HG02678 (cell line): Measurements from ENCODE around the gene MINK1.

Source experiments
- ATAC-seq: cut with Tn5 transposase; IDR thresholded peaks from one replicate; pipeline ENCODE4 v1.9.1; 2021; ENCODE audit warnings: mild to moderate bottlenecking, moderate library complexity; ENCODE audit not compliant: unreplicated experiment

MINK1 gene

DNA sequence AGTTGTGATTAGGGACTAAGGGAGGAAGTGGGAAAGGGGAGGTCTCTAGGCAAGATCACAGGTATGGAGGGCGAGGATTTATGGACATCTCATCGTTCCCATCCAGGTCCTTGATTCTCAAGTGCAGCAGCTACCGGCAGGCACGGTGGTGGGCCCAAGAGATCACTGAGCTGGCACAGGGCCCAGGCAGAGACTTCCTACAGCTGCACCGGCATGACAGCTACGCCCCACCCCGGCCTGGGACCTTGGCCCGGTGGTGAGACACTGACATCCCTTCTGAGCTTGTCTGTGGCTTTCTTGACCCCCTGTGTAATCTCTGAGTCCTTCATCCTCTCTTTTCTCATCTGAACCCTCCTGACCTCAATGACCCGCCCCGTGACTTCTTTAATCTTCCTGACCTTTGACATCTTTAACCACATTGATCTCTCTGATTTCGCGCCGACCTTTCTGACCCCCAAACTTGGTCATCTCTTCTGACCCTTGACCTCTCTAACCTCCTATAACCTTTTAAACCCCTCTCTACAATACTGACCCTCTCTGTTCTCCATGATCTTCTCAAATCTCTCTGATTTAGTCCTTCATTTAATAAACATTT is 22.3 kb upstream of the MINK1 start:
- ATAC-seq: no peak

DNA sequence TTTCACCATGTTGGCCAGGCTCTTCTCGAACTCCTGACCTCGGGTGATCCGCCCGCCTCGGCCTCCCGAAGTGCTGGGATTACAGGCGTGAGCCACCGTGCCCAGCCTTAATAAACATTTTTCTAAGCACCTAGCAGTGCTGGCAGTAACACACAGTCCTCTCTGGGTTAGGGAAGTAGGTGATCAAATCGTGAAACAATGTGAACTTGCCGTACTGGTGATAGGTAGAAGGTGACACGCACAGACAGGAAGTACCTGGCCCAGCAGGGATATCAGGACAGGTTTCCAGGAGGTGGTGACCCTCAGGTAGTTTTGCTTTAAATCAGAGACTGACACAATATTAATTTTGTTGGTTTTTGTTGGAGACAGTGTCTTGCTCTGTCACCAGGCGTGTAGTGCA is 21.7 kb upstream of the MINK1 start:
- ATAC-seq: no peak

DNA sequence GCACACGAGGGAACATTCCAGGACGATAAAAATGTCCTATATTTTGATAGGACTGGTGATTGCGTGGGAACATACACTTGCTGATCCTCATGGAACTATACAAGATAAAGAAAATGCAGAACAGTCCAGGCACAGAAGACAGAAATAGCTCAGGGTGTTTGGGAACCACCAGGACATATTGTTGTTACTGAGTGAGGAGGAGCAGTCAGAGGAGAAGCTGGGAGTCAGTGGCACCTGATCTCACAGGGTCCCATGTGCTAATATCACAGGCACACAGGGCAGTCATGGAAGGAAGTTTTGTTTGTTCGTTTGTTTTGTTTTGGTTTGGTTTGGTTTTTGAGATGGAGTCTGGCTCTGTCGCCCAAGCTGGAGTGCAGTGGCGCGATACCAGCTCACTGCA is 20.4 kb upstream of the MINK1 start:
- no peak for ATAC-seq

DNA sequence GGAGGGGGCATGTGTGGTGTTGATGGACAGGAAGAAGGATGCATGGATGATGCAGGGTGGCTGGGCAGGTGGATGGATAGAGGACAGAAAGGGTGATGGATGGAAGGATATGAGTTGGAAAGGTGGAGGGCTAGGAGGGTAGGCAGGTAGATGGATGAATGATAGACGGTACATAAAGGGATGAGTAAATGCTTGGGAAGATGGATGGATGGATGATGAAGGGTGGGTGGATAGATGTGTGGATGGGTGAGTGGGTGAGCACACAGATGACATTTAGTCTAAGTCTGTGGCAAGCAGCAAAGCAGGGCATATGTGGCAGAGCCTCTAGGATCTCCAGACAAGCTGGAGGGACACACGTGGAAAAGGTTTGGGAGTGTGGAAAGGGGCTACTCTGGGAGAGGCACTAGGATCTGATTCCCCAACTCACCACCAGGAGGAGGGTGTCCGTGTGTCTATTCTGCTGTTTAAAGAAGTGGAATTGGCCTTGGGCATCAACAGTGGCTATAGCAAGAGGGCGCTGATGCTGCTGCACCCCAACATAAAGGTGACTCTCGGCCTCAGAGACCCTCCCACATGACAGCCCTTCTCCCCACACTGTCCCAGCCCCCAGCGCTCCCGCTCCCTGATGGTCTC is 18.0 kb upstream of the MINK1 start:
- ATAC-seq: no peak

DNA sequence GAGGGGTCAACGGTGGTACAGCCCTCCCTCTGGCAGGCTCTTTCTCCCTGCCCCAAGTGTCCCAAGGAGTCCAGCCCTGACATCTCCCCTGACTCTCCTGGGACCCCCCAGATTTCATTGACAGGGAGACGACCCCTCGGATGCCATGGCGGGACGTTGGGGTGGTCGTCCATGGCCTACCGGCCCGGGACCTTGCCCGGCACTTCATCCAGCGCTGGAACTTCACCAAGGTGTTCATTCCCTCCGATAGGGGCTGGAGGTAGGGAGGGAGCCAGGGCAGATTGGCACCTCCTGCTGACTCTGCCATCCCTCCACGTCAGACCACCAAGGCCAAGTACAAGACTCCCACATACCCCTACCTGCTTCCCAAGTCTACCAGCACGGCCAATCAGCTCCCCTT is 16.3 kb upstream of the MINK1 start:
- ATAC-seq: no peak

DNA sequence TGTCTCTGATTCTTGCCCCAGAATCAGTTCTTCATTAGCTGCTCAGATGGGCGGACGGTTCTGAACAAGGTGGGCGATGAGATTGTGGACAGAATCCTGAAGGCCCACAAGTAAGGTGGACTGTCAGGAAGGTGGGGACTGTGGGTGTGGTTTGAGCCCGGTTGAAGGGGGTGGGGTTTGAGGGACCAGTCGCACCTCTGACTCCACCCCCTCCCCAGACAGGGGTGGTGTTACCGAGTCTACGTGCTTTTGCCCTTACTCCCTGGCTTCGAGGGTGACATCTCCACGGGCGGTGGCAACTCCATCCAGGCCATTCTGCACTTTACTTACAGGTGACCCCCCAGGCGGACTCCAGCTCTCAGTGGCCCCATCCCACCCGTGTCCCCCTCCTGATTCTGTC is 14.9 kb upstream of the MINK1 start:
- no peak for ATAC-seq

DNA sequence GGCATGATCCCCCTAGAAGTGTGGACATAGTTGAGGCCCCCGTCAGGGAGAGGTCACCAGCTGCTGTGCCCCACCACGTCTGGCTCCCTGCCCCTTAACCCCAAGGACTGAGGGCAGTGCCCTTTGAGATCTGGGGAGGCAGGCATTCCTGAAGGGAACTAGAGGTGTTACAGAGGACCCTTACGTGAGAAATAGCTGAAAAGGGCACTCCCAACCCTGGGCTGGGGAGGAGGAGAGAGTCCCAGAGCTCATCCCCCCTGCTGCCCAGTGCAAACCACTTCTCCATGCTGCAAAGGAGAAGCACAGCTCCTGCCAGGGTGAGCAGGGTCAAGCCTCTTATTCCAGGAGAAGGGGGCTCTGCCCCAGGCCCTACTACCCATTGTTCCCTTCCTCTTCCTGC is 10.3 kb upstream of the MINK1 start:
- ATAC-seq: no peak

DNA sequence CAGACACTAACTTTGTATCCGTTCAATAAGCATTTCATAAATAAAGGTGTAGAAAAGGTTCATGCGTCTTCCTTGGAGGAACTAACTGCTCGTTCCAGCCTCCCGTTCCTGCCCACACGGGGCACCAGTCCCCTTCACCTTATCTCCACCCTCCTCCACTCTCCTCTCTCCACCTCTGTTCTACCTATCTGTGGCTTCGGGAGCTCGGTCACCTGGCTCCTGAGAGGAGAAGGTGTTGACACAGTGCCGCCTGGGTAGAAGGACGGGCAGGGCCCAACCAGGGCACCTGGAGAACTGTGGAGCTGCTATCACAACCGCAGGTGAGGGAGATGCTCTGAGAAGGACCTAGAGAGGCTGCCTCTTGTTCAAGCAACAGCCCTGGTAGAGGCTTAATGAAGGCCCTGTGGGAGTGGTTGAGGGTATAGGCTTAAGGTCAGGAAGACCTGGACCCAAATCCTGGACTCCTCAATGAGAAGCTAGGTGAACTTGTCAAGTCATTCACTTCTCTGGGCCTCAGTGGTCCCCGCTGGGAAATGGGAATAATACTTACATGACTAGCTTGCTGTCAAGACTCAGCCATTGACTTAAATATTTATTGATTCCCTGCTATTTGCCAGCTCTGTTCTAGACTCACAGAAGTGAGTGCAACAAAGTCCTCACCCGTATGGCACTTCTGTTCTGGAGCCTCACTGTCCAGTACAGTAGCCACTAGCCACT is 9.6 kb upstream of the MINK1 start:
- no peak for ATAC-seq

DNA sequence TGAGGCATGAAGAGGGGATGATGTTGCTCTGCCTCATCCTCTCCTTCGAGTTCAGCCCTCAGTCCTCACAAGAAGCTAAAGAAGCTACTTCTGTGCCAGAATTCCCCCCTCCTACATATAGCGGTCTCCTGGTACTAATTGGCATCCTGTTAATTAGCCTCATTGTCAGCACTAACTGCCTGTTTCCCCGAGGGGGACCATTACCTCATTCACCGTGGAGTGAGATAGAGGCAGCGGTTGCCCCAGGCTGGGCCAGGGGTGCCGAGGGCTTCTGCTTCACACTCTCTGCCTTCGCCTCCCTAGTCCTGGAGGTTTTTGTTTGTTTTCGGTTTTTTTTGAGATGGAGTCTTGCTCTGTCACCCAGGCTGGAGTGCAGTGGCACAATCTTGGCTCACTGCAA is 5.7 kb upstream of the MINK1 start:
- ATAC-seq: no peak

DNA sequence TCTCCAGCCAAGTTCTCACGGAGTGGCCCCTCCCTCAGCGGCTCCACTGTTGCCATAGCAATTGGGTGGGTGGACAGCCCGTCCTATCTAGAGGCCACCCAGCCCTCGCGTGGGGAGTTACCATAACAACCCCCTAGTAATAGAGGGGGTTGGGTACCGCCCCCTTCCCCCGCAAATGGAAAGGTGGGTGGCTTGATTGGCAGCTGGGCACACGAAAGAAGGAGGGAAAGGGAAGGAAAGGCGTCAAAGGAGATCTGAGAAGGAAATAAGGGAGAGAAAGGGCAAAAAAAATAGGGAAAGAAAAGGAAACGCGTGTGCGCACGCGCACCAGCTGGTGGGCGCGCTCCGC is 337 bp upstream of the MINK1 start:
- peak; percentile 11 for ATAC-seq

DNA sequence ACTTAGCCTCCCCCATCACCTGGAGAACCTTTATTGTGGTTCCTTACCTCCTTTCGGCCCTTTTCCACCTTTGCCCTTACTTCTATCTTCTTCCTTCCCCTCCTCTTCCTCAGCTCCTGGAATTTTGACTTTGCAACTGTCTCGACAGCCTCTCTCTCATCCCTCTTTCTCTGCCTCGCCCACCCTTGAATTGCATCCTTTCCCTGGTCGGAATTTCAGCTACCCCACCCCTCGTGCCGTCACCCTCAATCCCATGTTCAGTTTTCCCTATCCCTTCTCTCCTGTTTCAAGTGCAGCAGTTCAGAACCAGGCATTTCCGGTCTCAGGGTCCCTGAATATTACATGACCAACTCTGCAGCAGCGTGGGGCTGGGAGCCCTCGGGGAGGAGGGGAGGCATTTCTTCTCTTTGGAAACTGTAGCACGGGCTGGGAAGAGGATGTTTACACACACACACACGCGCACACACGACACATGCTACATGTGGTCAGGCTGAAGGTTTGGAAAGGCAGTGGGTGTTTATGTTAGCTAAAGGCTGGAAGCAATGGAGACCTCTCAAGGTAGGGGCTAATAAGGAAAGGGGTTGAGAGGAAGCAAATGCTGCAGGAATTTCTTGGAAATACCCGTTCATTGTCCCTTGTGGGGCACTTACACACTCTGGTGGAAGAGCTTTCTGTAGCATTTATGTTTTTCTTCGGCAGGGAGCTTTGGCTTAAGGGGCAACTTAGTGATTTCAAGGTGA is 971 bp downstream of the MINK1 start:
- ATAC-seq: no peak

DNA sequence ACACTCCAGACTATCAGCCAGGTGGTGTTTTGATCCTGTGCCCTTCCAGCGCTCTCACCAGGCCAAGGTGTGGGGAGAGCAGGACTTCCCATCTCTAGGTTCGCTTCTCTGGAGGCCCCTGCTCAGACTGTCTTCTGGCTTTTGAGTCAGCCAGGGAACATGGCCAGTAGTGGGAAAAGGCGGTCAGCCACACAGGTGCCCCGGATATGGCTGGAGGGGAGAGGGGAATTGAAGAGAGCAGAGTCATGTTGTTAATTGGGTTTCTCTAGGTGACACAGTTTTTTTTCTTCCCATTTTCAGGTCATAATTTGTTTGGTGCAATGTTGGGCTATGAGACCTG is 1.5 kb downstream of the MINK1 start:
- ATAC-seq: no peak

DNA sequence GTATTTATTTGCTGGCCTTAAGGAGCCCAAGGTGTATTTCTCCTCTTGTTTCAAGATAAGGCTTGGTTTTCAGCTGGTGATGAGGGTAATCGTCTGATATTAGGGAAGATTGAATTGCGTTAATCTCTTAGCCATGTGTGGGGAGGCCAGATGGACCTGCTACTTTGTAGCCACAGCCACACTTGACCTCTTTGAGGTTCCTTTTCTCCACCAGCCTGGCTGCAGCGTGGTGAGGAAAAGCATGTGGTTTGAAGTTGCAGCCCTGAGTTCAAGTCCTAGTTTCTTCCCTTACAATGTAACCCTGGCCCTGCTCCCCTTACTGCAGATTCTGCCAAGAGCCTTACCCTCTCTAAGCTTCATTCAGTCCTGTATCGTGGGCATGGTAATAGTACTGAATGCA is 3.1 kb downstream of the MINK1 start:
- no peak for ATAC-seq

DNA sequence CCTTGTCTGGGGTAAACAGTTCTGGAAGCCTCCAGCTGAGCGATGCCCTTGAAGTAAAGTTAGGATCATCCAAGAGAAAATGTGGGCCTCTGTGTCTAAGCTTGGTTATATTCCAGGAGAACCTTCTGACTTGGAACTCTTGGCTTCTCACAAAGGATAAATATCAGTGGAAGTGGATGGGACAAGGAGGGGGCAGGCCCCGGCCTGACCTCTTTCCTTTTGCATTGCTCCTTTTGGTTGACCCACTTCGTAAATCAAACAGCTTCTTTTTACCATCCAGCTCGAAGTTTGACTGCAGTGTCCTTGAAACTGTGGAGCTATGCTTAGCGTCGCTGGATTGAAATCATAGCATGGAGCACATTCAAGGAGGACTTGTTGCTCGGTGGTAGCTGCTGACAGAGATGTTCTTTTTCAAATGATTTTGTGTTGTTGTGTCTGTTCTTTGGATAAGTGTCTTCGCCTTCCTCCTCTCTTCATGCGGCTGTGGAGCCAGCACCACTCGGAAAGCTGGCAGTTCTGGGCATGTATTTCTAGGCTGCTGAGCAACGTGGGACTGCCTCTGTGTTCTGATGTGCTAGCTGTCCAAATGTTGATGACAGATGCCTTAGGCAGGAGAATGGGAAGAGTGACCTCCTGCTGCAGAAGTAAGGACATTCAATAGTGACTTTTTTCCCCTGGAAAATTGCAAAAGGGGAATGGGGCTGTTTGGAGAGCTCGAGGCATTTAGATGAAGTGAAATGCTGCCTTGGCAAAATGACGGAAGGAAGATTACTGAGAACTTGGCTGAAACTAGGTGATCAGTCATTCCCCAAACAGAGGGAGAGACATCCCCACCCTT is 4.5 kb downstream of the MINK1 start:
- ATAC-seq: no peak

DNA sequence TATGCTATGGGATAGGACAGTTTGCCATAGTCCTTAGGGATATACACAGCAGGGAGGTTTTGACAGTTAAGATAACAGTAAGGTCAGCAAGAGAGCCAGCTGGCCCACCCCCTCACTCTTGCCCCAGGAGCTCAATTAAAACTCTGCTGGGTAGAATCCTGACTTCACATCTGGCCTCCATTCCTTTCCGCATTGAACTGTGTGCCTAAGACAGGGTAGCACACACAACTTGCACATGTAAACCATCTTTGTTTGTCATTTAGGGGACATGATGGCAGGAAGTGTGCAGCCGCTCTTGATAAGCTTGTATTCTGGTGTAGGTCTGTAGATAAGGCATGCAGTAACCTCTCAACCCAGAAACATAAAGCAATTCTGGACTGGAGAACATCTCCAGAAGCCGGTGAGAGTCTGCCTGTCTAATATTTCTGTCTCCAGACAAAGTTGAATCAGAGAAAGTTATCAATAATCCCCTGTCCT is 5.2 kb downstream of the MINK1 start:
- no peak for ATAC-seq

DNA sequence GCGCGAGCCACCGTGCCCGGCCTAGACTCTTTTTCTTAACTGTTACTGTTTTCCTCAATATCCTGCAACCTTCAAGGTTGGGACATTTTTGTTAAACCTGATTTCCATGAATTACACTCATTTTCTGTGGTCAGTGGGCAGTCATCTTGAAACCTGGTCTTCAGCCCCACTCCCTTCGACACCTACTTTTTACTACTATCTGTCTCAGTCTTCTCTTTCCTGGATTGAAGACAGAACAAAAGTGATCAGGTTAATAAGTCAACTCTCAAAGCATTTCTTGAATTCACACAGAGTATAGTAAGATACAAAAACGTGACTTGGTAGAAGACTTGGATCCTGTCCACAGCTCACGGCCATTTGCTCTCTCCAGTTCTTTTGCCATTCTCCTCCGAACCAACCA is 6.1 kb downstream of the MINK1 start:
- no peak for ATAC-seq

DNA sequence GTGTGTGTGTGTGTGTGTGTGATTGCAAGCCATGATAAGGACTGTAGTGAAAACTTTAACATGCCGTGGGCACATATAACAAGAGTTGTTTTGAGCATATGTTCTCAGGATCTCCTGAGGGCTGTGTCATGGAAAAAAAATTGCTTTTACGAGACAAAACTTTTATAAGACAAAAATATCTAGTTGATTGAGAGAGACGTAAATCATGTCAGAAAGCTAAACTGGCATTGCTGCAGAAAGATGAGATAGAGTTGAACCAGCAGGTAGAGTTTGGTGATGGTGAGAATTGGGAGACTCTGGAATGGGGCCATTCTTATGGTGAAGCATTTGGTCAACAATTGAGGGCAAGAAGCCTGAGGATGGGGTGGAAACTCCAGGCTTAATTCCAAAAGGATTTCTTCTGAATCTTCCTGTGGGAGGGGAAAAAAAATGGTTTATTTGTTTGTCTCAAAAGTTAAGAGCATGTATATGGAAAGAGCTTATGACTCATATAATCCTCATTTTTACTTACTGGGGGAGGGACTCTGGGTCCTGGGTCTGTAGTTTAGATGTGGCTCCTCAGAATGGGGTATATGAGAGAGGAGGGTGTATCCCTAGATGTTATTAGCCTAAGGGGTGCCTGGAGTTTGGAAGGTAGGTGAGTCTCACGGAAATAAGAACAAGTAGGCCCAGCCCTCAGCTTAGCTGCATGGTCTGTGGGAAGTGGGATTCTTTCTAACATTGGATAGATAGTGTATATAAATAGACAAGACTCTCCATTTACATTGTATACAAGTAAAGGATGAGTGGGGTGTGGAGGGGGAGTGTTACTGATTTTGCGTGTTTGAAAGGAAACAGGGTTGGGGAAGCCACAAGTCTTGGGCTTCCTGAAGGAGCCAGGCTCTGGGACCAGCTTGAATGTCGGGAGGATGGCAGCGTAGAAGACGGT is 7.1 kb downstream of the MINK1 start:
- no peak for ATAC-seq

DNA sequence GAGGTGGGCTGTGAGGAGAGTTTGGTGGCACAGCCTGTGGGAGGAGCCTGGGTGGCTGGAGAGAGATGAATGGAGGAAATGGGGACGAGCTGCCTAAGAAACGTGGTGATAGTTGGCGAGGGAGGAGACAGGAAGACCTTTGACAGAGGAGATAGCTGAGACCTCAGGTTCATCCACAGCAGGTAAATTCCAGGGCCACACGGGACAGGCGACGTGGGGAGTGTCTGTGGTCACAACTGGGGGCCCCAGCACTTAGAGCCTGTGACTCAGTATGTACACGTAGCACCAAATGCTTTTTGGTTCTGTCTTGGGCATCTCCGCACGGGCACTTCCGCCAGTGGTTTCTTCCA is 7.7 kb downstream of the MINK1 start:
- ATAC-seq: no peak

DNA sequence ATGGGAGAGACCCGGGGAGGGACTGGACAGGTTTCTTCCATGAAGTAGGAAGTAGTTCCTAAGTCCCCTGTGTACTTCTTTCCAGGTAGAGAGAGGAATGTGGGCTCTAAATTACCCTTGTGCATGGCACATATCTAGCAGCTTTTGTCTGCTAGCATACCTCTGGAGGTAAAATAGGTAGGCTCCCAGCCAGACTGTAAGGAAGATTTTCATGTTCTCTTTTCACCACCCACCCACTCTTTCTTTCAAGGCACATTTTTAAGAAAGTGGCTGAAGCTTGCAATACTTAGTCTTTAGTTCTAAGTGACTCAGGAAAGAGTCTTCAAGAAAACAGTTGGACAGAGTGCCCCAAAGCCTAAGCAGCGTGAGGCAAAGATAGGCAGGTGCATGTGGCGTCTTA is 9.2 kb downstream of the MINK1 start:
- no peak for ATAC-seq

DNA sequence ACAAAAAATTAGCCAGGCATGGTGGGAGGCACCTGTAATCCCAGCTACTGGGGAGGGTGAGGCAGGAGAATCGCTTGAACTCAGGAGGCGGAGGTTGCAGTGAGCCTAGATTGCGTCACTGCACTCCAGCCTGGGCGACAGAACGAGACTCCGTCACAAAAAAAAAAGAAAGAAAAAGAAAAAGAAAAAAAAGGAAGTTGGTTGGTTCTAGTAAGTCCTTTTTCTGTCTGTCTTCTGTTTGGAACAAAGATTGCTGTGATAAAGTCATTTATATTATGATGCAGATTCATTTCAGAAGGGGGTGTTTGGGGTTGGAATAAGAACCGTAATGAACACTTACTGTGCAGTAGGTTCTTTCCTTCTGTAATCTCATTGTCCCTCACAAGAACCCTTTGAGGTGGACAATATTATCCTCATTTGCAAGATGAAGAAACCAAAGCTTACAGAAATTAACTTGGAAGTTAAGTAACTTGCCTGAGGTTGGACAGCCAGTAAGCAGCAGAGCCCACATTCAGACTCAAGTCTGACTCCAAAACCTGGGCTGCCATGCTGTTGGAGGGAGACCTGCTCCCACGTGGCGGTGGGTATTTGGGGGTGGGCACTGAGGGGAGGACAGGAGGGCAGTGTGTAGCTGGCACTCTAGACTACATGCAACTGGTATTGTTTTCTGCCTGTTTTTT is 10.3 kb downstream of the MINK1 start:
- no peak for ATAC-seq
